ENCODE data around the gene EIF3K. TPM values are rescaled to one million over a fixed set of nuclear protein-coding genes. Genes with fewer than 3 reads are reported as not detected.
A peak's percentile ranks its signal among the peaks of the same experiment; 100 is the strongest.

The EIF3K gene
- total and polyA plus RNA-seq, 2 of the 13 experiments (the other 11 are each of a cell fraction or from before 2014, with no cell fraction given): 179 to 258 TPM

GRCh38 chr19:38618590-38619360 is at the start of gene EIF3K (continued):
- TF ChIP-seq KLF16 (CRISPR knock-in tag; IDR thresholded peaks at IDR 0.05) (peak in 1 of 2 experiments; percentile 50; a peak in 1 of 4 replicates), ATF7-NPFF (CRISPR knock-in tag; IDR thresholded peaks at IDR 0.05; ENCODE audit: low read depth) (peak; percentile 38; the same call in 1 of the 2 replicates), RBAK (CRISPR knock-in tag; IDR thresholded peaks at IDR 0.05) (no peak), NFE2L1 (CRISPR knock-in tag; IDR thresholded peaks at IDR 0.05; ENCODE audit: borderline replicate concordance) (no peak), HDAC2 (CRISPR knock-in tag; IDR thresholded peaks at IDR 0.05) (peak; percentile 36; the same call in 1 of the 2 replicates), HOXA3 (CRISPR knock-in tag; IDR thresholded peaks at IDR 0.05) (peak; percentile 93), RFX1 (IDR thresholded peaks at IDR 0.05) (no peak), TFE3 (CRISPR knock-in tag; IDR thresholded peaks at IDR 0.05) (peak; percentile 86), IRF9 (CRISPR knock-in tag; IDR thresholded peaks at IDR 0.05; ENCODE audit: borderline replicate concordance) (peak; percentile 61; the same call in 1 of the 2 replicates), FOXK2 (IDR thresholded peaks at IDR 0.05) (peak; percentile 78), ZNF598 (CRISPR knock-in tag; IDR thresholded peaks at IDR 0.05; ENCODE audit: borderline replicate concordance) (0 out of 2 replicates have a peak, but pooled peaks have one; percentile 43), CCAR2 (optimal IDR thresholded peaks at IDR 0.05; ENCODE audit: low read depth, low read length) (no peak), PRPF4 (IDR thresholded peaks at IDR 0.05; ENCODE audit: low read depth, low read length, poor library complexity, severe bottlenecking) (no peak), ZNF180 (CRISPR knock-in tag; IDR thresholded peaks at IDR 0.05; ENCODE audit: borderline replicate concordance, low read depth) (no peak), ZMYM2 (CRISPR knock-in tag; IDR thresholded peaks at IDR 0.05) (no peak), SALL1 (CRISPR knock-in tag; IDR thresholded peaks at IDR 0.05) (peak; percentile 31; the same call in 1 of the 2 replicates), ARNT2 (CRISPR knock-in tag; IDR thresholded peaks at IDR 0.05; ENCODE audit: low read depth) (peak; percentile 67), FOXA1 (IDR thresholded peaks at IDR 0.05) (no peak), FOXA1 (CRISPR knock-in tag; IDR thresholded peaks at IDR 0.05) (no peak; the same call in 1 of the 2 replicates), CREM (IDR thresholded peaks at IDR 0.05) (peak; percentile 95), CREM (CRISPR knock-in tag; IDR thresholded peaks at IDR 0.05) (no peak), NONO (IDR thresholded peaks at IDR 0.05) (no peak), NONO (CRISPR knock-in tag; conservative IDR thresholded peaks at IDR 0.05) (0 out of 2 replicates have a peak, but pooled peaks have one; percentile 47), TBL1XR1 (IDR thresholded peaks at IDR 0.05; ENCODE audit: borderline replicate concordance, low read length, partially characterized antibody) (no peak), ZNF350 (CRISPR knock-in tag; IDR thresholded peaks at IDR 0.05; ENCODE audit: borderline replicate concordance, low read depth) (peak; percentile 77; the same call in 1 of the 2 replicates), ZNF567 (CRISPR knock-in tag; IDR thresholded peaks at IDR 0.05; ENCODE audit: borderline replicate concordance) (no peak), ATAD3A (CRISPR knock-in tag; IDR thresholded peaks at IDR 0.05) (no peak), ZNF704 (CRISPR knock-in tag; IDR thresholded peaks at IDR 0.05; ENCODE audit: borderline replicate concordance) (peak; percentile 73; the same call in 1 of the 2 replicates), MEF2D (CRISPR knock-in tag; IDR thresholded peaks at IDR 0.05) (peak; percentile 44; the same call in 1 of the 2 replicates)

Data from HepG2 (cell line).